KMS-11 (cell line): ENCODE results near the gene SEMA6C.
"Not testable (repeated sequence)": the region's sequence is repeated elsewhere in the genome, so short reads cannot be mapped to it uniquely, and the experiment has no call there.

Experiments used
- H2AFZ ChIP-seq: fragments of 200-600 bp; sonication (generic); 2 replicates; pipeline ENCODE4 v1.6.1; 2016; ENCODE audit warnings: antibody characterized with exemption, mixed run types, low read depth
- H3K27ac ChIP-seq: fragments of 200-600 bp; sonication (generic); 2 replicates; pipeline ENCODE4 v1.6.1; 2016; ENCODE audit warnings: mild to moderate bottlenecking, mixed run types
- H3K27me3 ChIP-seq: fragments of 200-600 bp; sonication (generic); 2 replicates; pipeline ENCODE4 v1.6.1; 2017; ENCODE audit warnings: mild to moderate bottlenecking, low read depth, mixed run types, moderate library complexity; ENCODE audit not compliant: insufficient read depth
- H3K36me3 ChIP-seq: fragments of 200-600 bp; sonication (generic); 2 replicates; pipeline ENCODE4 v1.6.1; 2017; ENCODE audit warnings: mild to moderate bottlenecking, mixed run types; ENCODE audit not compliant: insufficient read depth
- H3K4me1 ChIP-seq: fragments of 200-600 bp; sonication (generic); 2 replicates; pipeline ENCODE4 v1.6.1; 2016; ENCODE audit warnings: mild to moderate bottlenecking, low read depth, mixed run types; ENCODE audit not compliant: poor library complexity, severe bottlenecking
- H3K4me2 ChIP-seq: fragments of 200-600 bp; sonication (generic); 2 replicates; pipeline ENCODE4 v1.7.0; 2016; ENCODE audit warnings: mild to moderate bottlenecking, mixed run types
- H3K4me3 ChIP-seq: fragments of 200-600 bp; sonication (generic); IDR thresholded peaks from 2 replicates; pipeline ENCODE4 v1.6.1; 2017; ENCODE audit warnings: low read depth, low read length, mixed read lengths; ENCODE audit not compliant: insufficient read depth
- H3K79me2 ChIP-seq: fragments of 200-600 bp; sonication (generic); 2 replicates; pipeline ENCODE4 v1.6.1; 2016; ENCODE audit warnings: low read depth, mixed run types; ENCODE audit not compliant: insufficient read depth
- H3K9ac ChIP-seq: fragments of 200-600 bp; sonication (generic); 2 replicates; pipeline ENCODE4 v1.6.1; 2016; ENCODE audit warnings: mild to moderate bottlenecking, mixed run types
- H4K20me1 ChIP-seq: fragments of 200-600 bp; sonication (generic); 2 replicates; pipeline ENCODE4 v1.6.1; 2016; ENCODE audit warnings: mild to moderate bottlenecking, mixed run types; ENCODE audit not compliant: insufficient read depth
- TF ChIP-seq, protein P1 (sequence below): fragments of 200-600 bp; sonication (generic); conservative IDR thresholded peaks from 2 replicates; pipeline ENCODE4 v1.6.1; 2017; ENCODE audit warnings: low read depth, mild to moderate bottlenecking, antibody characterized with exemption, low read length, moderate library complexity, mixed read lengths

SEMA6C gene

DNA sequence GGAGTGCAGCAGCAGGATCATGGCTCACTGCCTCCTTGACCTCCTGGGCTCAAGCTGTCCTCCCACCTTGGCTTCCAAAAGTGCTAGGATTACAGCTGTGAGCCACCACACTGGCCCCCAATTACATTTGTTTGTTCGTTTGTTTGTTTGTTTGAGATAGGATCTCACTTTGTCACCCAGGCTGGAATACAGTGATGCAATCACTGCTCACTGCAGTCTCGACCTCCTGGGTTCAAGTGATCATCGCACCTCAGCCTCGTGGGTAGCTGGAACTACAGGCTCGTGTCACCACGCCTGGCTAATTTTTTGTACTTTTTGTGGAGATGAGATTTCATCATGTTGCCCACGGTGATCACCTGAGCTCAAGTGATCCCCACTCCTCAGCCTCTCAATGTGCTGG, 45.6 kb upstream of the SEMA6C start:
- Histone ChIP-seq H3K27ac (no peak overlapping the region), H3K4me2 (no peak overlapping the region), H2AFZ (no peak overlapping the region), H4K20me1 (no peaks in the 10 kb centered on the region), H3K4me3 (no peak overlapping the region), H3K27me3 (peaks cover 20% of the 10 kb centered on the region), H3K36me3 (no peaks in the 10 kb centered on the region), H3K9ac (no peak overlapping the region), H3K79me2 (peaks cover 29% of the 10 kb centered on the region), H3K4me1 (peaks cover 29% of the 10 kb centered on the region)
- TF ChIP-seq, protein P1, sequence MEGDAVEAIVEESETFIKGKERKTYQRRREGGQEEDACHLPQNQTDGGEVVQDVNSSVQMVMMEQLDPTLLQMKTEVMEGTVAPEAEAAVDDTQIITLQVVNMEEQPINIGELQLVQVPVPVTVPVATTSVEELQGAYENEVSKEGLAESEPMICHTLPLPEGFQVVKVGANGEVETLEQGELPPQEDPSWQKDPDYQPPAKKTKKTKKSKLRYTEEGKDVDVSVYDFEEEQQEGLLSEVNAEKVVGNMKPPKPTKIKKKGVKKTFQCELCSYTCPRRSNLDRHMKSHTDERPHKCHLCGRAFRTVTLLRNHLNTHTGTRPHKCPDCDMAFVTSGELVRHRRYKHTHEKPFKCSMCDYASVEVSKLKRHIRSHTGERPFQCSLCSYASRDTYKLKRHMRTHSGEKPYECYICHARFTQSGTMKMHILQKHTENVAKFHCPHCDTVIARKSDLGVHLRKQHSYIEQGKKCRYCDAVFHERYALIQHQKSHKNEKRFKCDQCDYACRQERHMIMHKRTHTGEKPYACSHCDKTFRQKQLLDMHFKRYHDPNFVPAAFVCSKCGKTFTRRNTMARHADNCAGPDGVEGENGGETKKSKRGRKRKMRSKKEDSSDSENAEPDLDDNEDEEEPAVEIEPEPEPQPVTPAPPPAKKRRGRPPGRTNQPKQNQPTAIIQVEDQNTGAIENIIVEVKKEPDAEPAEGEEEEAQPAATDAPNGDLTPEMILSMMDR, result no peak

DNA sequence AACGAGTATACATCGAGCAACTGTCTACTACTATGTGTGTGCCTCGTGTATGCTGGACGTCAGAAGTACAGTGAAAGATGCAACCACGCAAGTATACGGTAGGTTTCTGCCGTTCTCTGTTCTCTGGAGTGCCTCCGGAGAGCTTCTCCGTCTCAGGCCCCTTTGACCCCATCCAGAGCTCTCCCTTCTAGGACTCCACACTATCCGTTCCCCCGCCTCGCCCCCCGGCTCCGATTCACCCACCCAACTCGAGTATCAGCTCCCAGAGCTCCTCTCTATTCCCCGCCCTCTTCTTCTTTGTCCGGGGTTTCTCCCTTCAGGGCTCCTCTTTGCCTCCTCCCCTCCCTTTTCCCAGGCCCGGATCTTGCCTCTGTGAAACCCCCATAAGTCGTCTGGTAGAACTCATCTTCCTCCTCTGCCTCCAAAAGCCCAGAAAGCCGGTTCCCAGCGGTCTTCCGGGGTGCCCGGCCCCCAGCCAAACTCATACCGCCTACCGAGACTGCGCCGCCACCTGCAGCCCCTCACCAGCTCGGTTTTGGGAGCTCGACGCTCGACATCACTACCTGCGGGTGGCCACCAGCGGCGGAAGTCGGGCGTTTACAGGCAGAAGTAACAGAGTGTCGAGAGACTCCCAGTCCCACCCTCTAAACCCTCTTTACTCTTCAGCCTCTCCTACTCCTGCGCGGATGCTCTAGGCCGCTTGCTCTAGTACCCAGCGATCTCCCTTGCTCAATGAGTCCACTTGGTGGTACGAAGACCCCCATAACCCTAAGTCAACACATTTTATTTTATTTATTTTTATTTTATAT, 43.4 kb upstream of the SEMA6C start, which contains the start of gene VPS72:
Gene VPS72, minus strand, starts transcription at position 561 of the 809 bp plus-strand sequence. Its CDS starts 76 bp downstream, at position 485.
- no peaks in the 10 kb centered on the region for H4K20me1 ChIP-seq
- peak within 1 kb of the TSS; percentile 81 for H2AFZ ChIP-seq
- H3K4me3 ChIP-seq, result peak within 1 kb of the TSS; percentile 98
- peak within 1 kb of the TSS; percentile 57 for H3K27ac ChIP-seq
- peak within 1 kb of the TSS; percentile 92 for H3K4me2 ChIP-seq
- peaks cover under 1% of the 10 kb centered on the region; the same call in 1 of the 2 replicates for H3K36me3 ChIP-seq
- peaks cover 20% of the 10 kb centered on the region for H3K27me3 ChIP-seq
- peaks cover 31% of the 10 kb centered on the region for H3K79me2 ChIP-seq
- peak within 1 kb of the TSS; percentile 74 for H3K9ac ChIP-seq
- TF ChIP-seq, protein P1, result no peak
- peaks cover 18% of the 10 kb centered on the region for H3K4me1 ChIP-seq

DNA sequence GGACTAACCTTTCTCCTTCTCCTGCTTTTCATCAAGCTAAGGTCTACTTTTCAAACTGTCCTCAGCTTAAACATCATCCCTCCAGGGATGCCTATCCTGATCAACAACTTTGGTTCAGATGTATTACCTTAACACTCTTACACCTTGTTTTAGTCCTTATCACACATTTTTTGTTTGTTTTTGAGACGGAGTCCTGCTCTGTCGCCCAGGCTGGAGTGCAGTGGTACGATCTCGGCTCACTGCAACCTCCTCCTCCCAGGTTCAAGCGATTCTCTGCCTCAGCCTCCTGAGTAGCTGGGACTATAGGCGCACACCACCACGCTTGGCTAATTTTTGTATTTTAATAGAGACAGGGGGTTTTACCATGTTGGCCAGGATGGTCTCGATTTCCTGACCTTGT, 42.2 kb upstream of the SEMA6C start:
- H3K79me2 ChIP-seq, result peaks cover 31% of the 10 kb centered on the region
- H3K4me2 ChIP-seq, result peak overlapping the region; percentile 92
- H3K4me1 ChIP-seq, result peaks cover 18% of the 10 kb centered on the region
- H4K20me1 ChIP-seq, H3K27ac ChIP-seq, H2AFZ ChIP-seq, H3K4me3 ChIP-seq: not testable (repeated sequence)
- peak overlapping the region; percentile 74; the same call in 1 of the 2 replicates for H3K9ac ChIP-seq
- H3K27me3 ChIP-seq, result peaks cover 11% of the 10 kb centered on the region; the same call in 1 of the 2 replicates
- peaks cover 10% of the 10 kb centered on the region; the same call in 1 of the 2 replicates for H3K36me3 ChIP-seq

DNA sequence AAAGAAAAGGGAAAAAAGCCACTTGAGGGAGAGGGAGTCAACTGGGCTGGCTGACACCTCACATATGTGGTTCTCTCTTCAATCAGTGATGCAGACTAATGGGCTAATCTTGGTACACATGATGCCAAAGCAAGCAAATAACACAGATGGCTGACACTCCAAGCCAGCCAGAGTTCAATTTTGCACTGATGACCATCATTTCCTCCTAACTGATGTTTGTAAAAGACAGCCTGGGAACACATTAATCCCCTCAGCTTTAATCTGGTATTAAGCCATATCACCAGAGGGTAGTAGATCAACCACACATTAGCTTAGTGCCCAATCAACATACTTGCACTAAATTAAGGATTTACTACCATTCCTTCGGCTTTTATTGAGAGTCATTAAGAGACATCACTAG, 40.8 kb upstream of the SEMA6C start:
- H3K27me3 ChIP-seq, result no peaks in the 10 kb centered on the region
- H4K20me1 ChIP-seq, result no peaks in the 10 kb centered on the region
- H3K4me2 ChIP-seq, result no peak overlapping the region
- H3K79me2 ChIP-seq, result peaks cover 31% of the 10 kb centered on the region
- no peak overlapping the region for H3K4me3 ChIP-seq
- H3K9ac ChIP-seq, result no peak overlapping the region
- TF ChIP-seq, protein P1, result no peak
- H3K27ac ChIP-seq, result no peak overlapping the region
- peaks cover 22% of the 10 kb centered on the region; the same call in 1 of the 2 replicates for H3K36me3 ChIP-seq
- H2AFZ ChIP-seq, result no peak overlapping the region
- peaks cover 18% of the 10 kb centered on the region for H3K4me1 ChIP-seq

DNA sequence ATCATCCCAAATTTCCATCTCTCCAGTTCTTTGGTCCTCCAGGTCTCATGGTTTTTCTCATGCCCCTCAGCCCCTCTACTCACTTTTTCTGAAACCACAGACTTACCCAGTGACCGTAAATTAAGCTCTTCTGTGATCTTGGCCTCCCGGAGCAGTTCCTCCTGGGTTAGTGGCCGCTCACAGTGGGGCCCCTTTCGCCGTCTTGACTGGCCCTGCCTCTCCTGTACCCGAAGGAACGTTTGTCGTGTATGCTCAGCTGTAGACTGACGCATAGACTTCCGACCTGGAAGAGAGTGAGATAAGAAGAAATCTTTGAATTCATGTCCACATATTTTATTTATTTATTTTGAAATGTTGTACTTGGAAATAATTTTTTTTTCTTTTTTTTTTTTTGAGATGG, 37.8 kb upstream of the SEMA6C start:
- Histone ChIP-seq H3K27me3 (no peaks in the 10 kb centered on the region), H3K27ac (no peak overlapping the region), H3K79me2 (peaks cover 23% of the 10 kb centered on the region), H3K4me3 (no peak overlapping the region), H3K4me1 (peaks cover 11% of the 10 kb centered on the region), H4K20me1 (no peaks in the 10 kb centered on the region), H3K36me3 (peaks cover 23% of the 10 kb centered on the region; the same call in 1 of the 2 replicates), H2AFZ (no peak overlapping the region), H3K9ac (no peak overlapping the region), H3K4me2 (no peak overlapping the region)
- TF ChIP-seq, protein P1, result no peak
